ENCODE measurements around the gene FHL5. TPM values are rescaled to one million over a fixed set of nuclear protein-coding genes. Genes with fewer than 3 reads are reported as not detected.

The FHL5 gene
- total RNA-seq, 6 donors from 2014 or later = 10.5 to 25.8 (median 13.3) TPM

DNA sequence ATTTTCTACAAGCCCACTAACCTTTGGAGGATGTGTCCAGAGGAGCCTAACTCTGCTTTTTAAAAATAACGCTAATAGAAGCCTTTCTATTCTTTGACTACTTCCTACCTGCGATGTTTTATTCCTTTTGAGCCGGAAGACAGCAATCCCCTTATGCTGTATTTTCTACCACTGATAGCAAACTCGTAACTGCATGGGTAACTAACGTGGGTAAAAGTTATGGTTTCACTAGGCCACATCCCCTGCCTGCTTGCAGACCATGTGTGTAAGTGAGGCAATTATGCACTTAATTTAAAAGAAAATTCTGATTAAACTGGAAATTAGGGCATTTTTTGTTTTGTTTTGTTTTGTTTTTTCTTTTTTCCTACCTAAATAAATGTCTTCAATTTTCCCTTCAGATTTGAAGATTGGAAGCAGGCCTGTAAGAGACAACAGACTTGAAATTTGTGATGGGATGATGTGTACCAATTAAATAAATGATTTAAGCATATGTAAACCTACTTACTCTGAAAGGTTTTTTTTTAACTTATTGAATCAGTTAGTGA is 40.4 kb upstream of the FHL5 start:
- no peak for DNase-seq
- peak in 1 of 2 donors; percentile 11 for ATAC-seq (ENCODE audit: low FRiP score in 2 of 2)
- peaks cover 13 to 16% (median 15%) of the 10 kb centered on the region in 4 donors for H3K4me1 ChIP-seq
- peak overlapping the region; percentile 43 to 76 (median 63) for H3K4me3 ChIP-seq
- no peaks in the 10 kb centered on the region for H3K9me3 ChIP-seq
- TF ChIP-seq POLR2AphosphoS5 (IDR thresholded peaks at IDR 0.05) = no peak
- TF ChIP-seq, protein P1, sequence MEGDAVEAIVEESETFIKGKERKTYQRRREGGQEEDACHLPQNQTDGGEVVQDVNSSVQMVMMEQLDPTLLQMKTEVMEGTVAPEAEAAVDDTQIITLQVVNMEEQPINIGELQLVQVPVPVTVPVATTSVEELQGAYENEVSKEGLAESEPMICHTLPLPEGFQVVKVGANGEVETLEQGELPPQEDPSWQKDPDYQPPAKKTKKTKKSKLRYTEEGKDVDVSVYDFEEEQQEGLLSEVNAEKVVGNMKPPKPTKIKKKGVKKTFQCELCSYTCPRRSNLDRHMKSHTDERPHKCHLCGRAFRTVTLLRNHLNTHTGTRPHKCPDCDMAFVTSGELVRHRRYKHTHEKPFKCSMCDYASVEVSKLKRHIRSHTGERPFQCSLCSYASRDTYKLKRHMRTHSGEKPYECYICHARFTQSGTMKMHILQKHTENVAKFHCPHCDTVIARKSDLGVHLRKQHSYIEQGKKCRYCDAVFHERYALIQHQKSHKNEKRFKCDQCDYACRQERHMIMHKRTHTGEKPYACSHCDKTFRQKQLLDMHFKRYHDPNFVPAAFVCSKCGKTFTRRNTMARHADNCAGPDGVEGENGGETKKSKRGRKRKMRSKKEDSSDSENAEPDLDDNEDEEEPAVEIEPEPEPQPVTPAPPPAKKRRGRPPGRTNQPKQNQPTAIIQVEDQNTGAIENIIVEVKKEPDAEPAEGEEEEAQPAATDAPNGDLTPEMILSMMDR (IDR thresholded peaks at IDR 0.05) = no peak
- TF ChIP-seq POLR2A (IDR thresholded peaks at IDR 0.05) = no peak
- no peak for TF ChIP-seq EP300 (IDR thresholded peaks at IDR 0.05)
- peak overlapping the region; percentile 94 to 97 (median 96) for H3K27ac ChIP-seq
- WGBS, 2 donors = 1 to 2% methylated on average over 5 of the region's 5 CpGs
- no peaks in the 10 kb centered on the region for H3K27me3 ChIP-seq
- peaks cover 0 to 23% (median 8%) of the 10 kb centered on the region in 4 donors for H3K36me3 ChIP-seq

DNA sequence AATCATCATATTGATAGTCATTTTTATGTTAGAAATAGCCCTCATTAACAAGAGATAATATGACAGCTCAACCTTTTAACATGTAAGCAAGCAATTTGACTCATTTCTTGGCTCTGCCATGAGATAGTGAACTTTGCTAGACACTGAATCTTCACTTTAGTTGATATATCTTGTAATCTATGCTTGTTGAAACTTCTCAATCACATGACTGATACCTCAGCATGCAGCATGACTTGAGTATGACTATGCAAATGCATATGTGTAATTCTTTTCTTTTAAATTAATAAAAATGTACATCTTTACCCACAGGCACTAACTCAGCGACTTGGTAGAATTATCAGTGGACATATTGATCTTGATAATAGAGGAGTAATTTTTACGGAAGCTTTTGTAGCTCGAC is 34.7 kb upstream of the FHL5 start:
- no peak for ATAC-seq (ENCODE audit: low FRiP score in 2 of 2)
- no peaks in the 10 kb centered on the region for H3K9me3 ChIP-seq
- H3K36me3 ChIP-seq = peaks cover 9 to 77% (median 26%) of the 10 kb centered on the region in 4 donors
- no peak for DNase-seq
- peaks cover under 1 to 4% (median 4%) of the 10 kb centered on the region in 4 donors for H3K4me1 ChIP-seq
- WGBS, 2 donors = 93 to 97% methylated on average over 3 of the region's 3 CpGs
- no peak overlapping the region for H3K27ac ChIP-seq
- TF ChIP-seq EP300 (IDR thresholded peaks at IDR 0.05) (no peak), POLR2AphosphoS5 (IDR thresholded peaks at IDR 0.05) (no peak), POLR2A (IDR thresholded peaks at IDR 0.05) (no peak)
- no peak overlapping the region for H3K4me3 ChIP-seq
- H3K27me3 ChIP-seq = no peaks in the 10 kb centered on the region

DNA sequence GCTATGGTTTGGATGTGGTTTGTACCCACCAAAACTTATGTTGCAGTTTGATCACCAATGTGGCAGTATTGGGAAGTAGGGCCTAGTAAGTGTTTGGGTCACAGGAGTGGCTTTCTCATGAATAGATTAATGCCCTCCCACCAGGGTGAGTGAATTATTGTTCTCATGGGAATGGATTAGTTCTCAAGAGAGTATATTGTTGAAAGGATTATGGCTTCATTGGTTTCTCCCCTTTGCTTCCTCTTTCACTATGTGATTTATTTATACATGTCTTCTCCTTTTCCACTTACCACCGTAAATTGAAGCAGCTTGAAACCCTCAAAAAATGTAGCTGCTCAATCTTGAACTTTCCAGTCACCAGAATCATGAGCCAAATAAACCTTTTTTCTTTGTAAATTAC is 30.5 kb upstream of the FHL5 start:
- Histone ChIP-seq H3K4me3 (no peak overlapping the region), H3K4me1 (no peaks in the 10 kb centered on the region), H3K9me3 (no peaks in the 10 kb centered on the region), H3K27ac (no peak overlapping the region), H3K27me3 (no peaks in the 10 kb centered on the region), H3K36me3 (peaks cover 10 to 59% (median 18%) of the 10 kb centered on the region in 4 donors)
- TF ChIP-seq POLR2AphosphoS5 (IDR thresholded peaks at IDR 0.05) = no peak
- no peak for TF ChIP-seq EP300 (IDR thresholded peaks at IDR 0.05)
- no peak for TF ChIP-seq POLR2A (IDR thresholded peaks at IDR 0.05)
- TF ChIP-seq, protein P1 (IDR thresholded peaks at IDR 0.05) = no peak
- no peak for ATAC-seq (ENCODE audit: low FRiP score in 2 of 2)
- WGBS, 2 donors = 56 to 68% methylated on average over 1 of the region's 1 CpG
- no peak for DNase-seq

DNA sequence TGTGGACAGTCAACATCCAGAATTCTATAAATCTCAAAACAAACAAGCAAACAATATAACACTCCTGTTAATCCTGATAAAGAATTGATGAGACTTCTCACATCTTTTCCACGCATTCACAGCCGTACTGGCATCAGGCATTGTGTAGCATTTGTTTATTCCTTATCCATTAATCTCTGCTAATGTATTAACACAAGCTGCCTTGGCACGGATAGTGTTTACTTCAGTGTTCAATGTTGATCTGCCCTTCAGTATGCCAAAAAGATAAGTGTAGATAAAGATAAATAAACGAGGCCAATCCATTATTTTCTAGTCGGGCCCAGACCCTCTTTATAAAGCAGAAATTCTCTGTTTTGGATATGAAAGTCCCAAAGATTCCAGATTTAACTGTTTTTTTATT is 25.2 kb upstream of the FHL5 start:
- Histone ChIP-seq H3K4me3 (no peak overlapping the region), H3K27ac (no peak overlapping the region), H3K9me3 (no peaks in the 10 kb centered on the region), H3K4me1 (no peaks in the 10 kb centered on the region), H3K27me3 (no peaks in the 10 kb centered on the region), H3K36me3 (peaks cover 5 to 45% (median 22%) of the 10 kb centered on the region in 4 donors)
- ATAC-seq (ENCODE audit: low FRiP score in 2 of 2) (no peak), DNase-seq (no peak)
- WGBS, 2 donors = 57 to 64% methylated on average over 5 of the region's 5 CpGs
- no peak for TF ChIP-seq POLR2A (IDR thresholded peaks at IDR 0.05)
- no peak for TF ChIP-seq POLR2AphosphoS5 (IDR thresholded peaks at IDR 0.05)
- TF ChIP-seq, protein P1 (IDR thresholded peaks at IDR 0.05) = no peak
- TF ChIP-seq EP300 (IDR thresholded peaks at IDR 0.05) = no peak

DNA sequence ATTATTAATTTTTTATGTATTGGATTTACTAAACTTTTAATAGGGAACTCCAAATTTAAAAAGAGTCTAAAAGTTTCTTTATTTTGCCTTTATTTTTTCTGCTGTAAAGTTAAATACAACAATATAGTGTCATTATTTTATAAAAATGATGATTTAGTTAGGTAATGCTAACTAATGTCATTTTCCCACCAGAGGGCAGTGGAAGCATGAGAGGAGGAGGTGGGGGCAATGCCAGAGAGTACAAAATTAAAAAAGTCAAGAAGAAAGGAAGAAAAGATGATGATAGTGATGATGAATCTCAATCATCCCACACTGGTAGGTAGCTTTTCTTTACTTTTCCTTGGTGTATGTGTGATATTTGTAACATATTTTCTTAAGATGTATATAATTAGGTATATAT is 20.2 kb upstream of the FHL5 start:
- Histone ChIP-seq H3K9me3 (no peaks in the 10 kb centered on the region), H3K27ac (no peak overlapping the region), H3K36me3 (peaks cover 8 to 82% (median 23%) of the 10 kb centered on the region in 4 donors), H3K4me3 (no peak overlapping the region), H3K27me3 (no peaks in the 10 kb centered on the region), H3K4me1 (no peaks in the 10 kb centered on the region)
- no peak for ATAC-seq (ENCODE audit: low FRiP score in 2 of 2)
- TF ChIP-seq, protein P1 (IDR thresholded peaks at IDR 0.05) = no peak
- TF ChIP-seq POLR2A (IDR thresholded peaks at IDR 0.05) (no peak), EP300 (IDR thresholded peaks at IDR 0.05) (no peak), POLR2AphosphoS5 (IDR thresholded peaks at IDR 0.05) (no peak)
- no peak for DNase-seq
